AG09319 (cell line): Measurements from ENCODE around the gene ALDH3B2.

Source experiments
- DNase-seq: peaks from one replicate; pipeline ENCODE4 v3.0.0-alpha.2; 2010; ENCODE audit warnings: low read depth; ENCODE audit errors: extremely low read depth
- TF ChIP-seq, protein P1 (sequence below): IDR thresholded peaks from 2 replicates; pipeline ENCODE4 v1.5.1; 2011; ENCODE audit warnings: low read depth, mild to moderate bottlenecking, inconsistent platforms, low read length, moderate library complexity

The ALDH3B2 gene

DNA sequence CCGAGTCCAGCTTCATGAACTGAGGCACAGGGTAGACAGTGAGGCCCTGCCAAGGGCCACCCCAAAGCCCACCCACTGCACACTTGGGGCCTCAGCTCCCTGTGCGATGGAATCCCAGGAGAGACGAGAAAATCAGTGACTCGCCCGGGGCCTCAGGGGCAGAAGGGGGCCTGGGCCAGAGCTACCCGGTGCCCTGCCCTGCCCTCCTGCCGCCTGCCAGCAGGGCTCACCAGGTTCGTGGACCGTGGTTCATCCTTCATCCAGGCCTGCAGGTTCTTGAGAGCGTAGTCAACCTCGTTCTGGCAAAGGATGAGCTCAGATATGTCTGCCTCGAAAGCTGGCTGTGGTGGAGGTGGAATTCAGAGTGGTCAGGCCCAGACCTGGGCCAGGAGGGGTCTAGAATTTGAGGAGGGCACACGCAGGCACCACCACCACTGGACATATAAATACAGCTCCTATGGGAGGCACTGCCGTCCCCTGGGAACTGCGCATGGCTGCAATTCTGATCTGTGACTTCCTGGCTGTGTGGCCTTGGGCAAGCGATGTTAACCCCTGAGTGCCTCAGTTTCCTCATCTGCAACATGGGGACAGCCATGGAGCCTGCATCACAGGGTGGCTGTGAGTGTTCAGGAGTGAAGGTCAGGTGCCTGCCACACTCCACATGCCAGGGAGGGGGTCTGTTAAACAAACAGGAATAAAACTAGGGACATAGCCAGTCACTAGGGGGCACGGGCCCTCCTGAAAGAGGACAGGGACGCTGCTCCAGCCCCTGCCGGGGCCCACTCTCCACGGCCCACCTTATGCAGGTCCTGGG lies 7.5 kb downstream of the ALDH3B2 start:
- TF ChIP-seq, protein P1, sequence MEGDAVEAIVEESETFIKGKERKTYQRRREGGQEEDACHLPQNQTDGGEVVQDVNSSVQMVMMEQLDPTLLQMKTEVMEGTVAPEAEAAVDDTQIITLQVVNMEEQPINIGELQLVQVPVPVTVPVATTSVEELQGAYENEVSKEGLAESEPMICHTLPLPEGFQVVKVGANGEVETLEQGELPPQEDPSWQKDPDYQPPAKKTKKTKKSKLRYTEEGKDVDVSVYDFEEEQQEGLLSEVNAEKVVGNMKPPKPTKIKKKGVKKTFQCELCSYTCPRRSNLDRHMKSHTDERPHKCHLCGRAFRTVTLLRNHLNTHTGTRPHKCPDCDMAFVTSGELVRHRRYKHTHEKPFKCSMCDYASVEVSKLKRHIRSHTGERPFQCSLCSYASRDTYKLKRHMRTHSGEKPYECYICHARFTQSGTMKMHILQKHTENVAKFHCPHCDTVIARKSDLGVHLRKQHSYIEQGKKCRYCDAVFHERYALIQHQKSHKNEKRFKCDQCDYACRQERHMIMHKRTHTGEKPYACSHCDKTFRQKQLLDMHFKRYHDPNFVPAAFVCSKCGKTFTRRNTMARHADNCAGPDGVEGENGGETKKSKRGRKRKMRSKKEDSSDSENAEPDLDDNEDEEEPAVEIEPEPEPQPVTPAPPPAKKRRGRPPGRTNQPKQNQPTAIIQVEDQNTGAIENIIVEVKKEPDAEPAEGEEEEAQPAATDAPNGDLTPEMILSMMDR: no peak
- no peak for DNase-seq

DNA sequence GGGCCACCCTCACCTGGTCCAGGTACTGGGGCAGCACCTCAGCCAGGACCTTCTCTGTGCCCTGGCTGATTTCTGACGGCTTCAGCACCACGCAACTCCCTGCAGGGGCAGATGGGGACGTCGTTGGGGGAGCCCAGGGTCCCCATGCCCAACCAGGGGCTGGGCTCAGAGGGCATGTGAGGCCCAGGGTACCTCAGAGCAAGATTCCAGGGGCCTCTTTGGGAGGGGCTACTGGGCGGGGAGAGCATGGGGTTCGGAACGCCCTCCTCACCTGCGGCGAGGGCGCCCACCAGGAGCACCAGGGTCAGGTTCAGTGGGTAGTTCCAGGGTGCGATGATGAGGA lies 8.1 kb downstream of the ALDH3B2 start:
- no peak for DNase-seq

DNA sequence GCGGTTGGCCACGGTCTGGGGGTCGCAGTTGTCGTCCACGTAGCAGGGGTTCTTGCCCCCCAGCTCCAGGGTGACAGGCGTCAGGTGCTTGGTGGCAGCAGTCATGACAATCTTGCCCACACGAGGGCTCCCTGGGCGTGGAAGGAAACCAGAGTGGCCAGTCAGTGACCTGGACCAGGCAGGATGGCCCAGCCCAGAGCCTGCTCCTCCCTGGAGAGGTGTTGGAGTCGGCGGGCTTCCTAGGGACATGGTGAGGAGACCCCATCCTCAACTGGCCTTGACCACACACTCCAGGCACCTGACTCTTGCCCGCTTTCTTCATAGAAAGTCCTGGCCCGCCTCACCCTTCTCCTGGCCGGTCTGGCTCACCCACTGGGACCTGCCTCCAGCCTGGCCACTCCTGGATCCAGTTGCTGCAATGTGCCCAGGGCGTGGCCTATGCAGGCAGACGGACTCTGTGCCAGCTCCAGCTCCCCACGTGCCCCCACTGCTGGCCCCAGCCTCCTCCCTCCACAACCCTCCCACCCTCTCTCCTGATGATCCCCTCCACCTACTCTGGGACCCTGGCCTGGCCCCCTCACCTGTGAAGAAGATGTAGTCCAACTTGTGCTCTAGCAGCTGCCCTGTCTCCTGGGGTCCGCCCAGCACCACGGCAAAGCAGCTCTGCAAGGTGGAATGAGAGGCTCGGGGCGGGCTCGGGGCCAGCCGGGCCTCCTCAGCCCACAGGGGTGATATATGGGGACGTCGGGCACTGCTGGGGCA lies 8.7 kb downstream of the ALDH3B2 start:
- TF ChIP-seq, protein P1: no peak
- no peak for DNase-seq

More for the DNA sequence above, 8.1 kb downstream of the ALDH3B2 start:
- TF ChIP-seq, protein P1: no peak

DNA sequence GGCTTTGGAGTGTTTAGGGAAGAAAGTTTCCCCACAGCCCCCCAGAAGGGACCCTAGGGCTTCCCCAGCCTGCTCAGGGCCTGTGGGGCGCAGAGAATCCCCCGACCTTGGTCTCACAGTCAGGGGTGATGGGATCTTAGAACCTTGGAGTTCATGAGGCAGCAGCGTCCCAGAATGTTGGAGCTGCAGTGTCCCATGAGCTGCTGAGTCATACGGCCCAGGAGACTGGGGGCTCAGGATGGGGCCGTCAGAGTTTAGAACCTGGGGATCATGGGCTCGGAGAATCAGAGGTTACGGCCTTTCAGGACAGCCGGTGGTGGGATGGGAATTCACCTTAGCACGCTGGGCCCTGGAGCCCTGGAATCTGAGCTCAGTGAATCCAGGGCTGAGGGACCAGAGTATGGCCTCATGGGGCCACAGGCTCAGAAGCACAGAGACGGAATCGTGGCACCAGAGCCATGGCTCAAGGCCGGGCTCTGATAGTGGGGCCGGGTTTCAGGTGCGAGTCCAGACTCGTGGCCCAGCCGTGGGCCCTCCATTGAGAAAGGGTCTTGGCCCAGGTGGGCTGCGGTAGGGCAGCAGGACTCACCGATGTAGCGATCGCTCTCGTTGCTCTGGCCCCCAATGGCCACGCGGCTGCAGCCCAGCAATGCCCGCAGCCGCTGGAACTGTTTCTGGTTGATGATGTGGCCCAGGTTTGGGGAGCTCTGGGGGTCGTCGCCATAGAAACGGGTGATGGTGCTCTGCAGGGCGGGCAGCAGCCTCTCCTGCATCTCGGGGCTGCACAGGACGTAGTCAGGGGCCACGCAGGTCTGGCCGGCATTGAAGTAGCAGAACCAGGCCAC lies 9.5 kb downstream of the ALDH3B2 start:
- DNase-seq: no peak
- TF ChIP-seq, protein P1: no peak

DNA sequence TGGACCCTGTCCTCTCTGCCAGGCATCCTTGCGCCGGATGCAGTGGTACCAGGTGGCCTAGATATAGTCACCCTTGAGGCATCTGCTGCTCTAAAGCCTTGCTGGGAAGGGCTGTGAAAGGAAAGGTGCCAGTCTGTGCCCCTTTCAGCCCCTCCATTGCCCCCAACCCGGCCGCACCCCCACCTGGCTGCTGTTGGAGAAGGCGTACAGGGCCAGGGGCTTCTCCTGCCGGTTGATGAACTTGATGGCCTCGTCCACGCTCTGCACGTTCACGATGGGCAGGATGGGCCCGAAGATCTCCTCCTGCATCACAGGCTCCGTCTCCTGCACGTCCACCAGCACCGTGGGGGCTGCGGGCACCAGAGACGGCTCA lies 10.2 kb downstream of the ALDH3B2 start:
- TF ChIP-seq, protein P1: no peak
- DNase-seq: no peak

DNA sequence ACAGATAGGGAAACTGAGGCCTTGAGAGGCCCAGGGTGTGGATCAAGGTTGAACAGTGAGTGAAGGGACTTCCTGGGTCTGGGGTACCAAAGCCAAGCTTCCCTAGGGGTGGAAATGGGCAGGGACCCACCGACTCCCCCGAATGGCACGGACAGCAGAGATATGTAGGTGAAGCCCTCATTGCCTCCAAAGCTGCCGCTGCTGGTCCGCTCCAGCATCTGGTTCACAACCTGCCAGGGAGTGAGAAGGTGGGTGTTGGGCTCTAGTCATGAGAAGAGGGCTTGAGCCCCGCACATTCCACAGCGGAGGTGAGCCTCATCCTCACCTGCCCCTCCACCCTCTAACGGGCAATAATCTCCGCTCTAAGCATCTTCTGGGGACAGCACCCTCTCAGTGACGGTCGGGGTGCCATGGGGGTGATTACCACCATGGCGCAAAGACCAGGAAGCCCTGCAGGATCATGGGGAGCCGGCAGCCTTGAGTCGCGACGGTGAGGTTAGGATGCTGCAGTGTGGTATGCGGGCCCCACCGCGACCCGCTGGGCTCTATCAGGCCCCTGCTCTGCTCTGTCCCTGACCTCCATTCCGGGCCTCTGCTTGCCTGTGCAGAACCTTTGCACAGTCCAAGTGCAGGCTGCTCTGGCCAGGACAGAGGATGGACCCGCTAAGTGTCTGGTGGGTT lies 10.8 kb downstream of the ALDH3B2 start:
- DNase-seq: no peak
- TF ChIP-seq, protein P1: no peak
